HG03095 (cell line): ENCODE measurements around the gene LDLRAP1.
"Not testable (repeated sequence)": the region's sequence is repeated elsewhere in the genome, so short reads cannot be mapped to it uniquely, and the experiment has no call there.

Source experiments
- ATAC-seq: cut with Tn5 transposase; IDR thresholded peaks from one replicate; pipeline ENCODE4 v1.9.1; 2021; ENCODE audit warnings: moderate library complexity; ENCODE audit not compliant: unreplicated experiment

LDLRAP1 gene

GRCh38 chr1:25543425-25544242 is at the start of gene LDLRAP1:
Gene LDLRAP1 (plus strand): TSS chr1:25543606. CDS start chr1:25543699, 93 bp downstream.
- peak; percentile 78 for ATAC-seq

- ATAC-seq, result no peak
Observed at GRCh38 chr1:25494952-25495351, 48.5 kb upstream of the LDLRAP1 start.

GRCh38 chr1:25500694-25501093 is 42.7 kb upstream of the LDLRAP1 start:
- no peak for ATAC-seq

- ATAC-seq, result no peak
Observed at GRCh38 chr1:25501235-25502058, 42.0 kb upstream of the LDLRAP1 start.

GRCh38 chr1:25502957-25503356 is 40.4 kb upstream of the LDLRAP1 start:
- ATAC-seq, result no peak

- no peak for ATAC-seq
Observed at GRCh38 chr1:25503551-25504426, 39.6 kb upstream of the LDLRAP1 start.

- ATAC-seq, result no peak
Observed at GRCh38 chr1:25504706-25505595, 38.5 kb upstream of the LDLRAP1 start.

GRCh38 chr1:25505656-25506385 is 37.6 kb upstream of the LDLRAP1 start:
- no peak for ATAC-seq

GRCh38 chr1:25506566-25507463 is 36.6 kb upstream of the LDLRAP1 start:
- not testable (repeated sequence) for ATAC-seq

- no peak for ATAC-seq
Observed at GRCh38 chr1:25513666-25514065, 29.7 kb upstream of the LDLRAP1 start.

GRCh38 chr1:25515033-25515432 is 28.4 kb upstream of the LDLRAP1 start:
- no peak for ATAC-seq

- no peak for ATAC-seq
Observed at GRCh38 chr1:25516686-25517085, 26.7 kb upstream of the LDLRAP1 start.

GRCh38 chr1:25517476-25518394 is 25.7 kb upstream of the LDLRAP1 start:
- ATAC-seq, result no peak

GRCh38 chr1:25519624-25520023 is 23.8 kb upstream of the LDLRAP1 start:
- no peak for ATAC-seq

GRCh38 chr1:25520446-25521061 is 22.9 kb upstream of the LDLRAP1 start:
- ATAC-seq, result no peak

GRCh38 chr1:25522031-25522655 is 21.3 kb upstream of the LDLRAP1 start:
- ATAC-seq, result no peak
